B cell (primary cell): Measurements from ENCODE around the gene PRSS3.
"Not testable (repeated sequence)": the region's sequence is repeated elsewhere in the genome, so short reads cannot be mapped to it uniquely, and the experiment has no call there.

Experiments
- EZH2 ChIP-seq: IDR thresholded peaks from 2 replicates; pipeline ENCODE4 v1.6.1; 2012; ENCODE audit warnings: borderline replicate concordance, low read depth, mild to moderate bottlenecking, moderate library complexity, low read length; ENCODE audit not compliant: insufficient read depth, poor library complexity, severe bottlenecking
- TF ChIP-seq, protein P1 (sequence below): fragments of 200-600 bp; IDR thresholded peaks from one replicate; pipeline ENCODE4 v1.8.0; 2022; ENCODE audit warnings: antibody characterized with exemption, mild to moderate bottlenecking

DNA sequence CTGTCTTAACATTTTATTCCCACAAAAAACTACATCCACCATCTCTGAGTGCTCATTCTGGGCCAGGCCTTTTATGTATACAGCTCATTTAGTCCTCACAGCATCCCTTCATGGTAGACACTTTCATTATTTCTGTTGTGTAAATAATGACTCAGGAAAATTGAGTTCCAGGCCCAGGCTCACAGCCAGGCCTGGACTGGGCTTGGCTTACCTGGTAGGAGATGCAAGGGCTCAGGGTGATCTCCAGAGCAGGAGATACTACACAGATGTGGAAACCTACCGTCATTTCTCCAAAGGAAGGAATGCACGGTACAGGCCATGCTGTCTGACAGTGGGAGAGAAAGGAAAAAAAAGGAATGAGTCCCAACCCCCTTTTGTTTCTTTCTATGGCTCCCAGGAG, 11.8 kb downstream of the PRSS3 start:
- TF ChIP-seq, protein P1, sequence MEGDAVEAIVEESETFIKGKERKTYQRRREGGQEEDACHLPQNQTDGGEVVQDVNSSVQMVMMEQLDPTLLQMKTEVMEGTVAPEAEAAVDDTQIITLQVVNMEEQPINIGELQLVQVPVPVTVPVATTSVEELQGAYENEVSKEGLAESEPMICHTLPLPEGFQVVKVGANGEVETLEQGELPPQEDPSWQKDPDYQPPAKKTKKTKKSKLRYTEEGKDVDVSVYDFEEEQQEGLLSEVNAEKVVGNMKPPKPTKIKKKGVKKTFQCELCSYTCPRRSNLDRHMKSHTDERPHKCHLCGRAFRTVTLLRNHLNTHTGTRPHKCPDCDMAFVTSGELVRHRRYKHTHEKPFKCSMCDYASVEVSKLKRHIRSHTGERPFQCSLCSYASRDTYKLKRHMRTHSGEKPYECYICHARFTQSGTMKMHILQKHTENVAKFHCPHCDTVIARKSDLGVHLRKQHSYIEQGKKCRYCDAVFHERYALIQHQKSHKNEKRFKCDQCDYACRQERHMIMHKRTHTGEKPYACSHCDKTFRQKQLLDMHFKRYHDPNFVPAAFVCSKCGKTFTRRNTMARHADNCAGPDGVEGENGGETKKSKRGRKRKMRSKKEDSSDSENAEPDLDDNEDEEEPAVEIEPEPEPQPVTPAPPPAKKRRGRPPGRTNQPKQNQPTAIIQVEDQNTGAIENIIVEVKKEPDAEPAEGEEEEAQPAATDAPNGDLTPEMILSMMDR, result not testable (repeated sequence)
- not testable (repeated sequence) for TF ChIP-seq EZH2
